Adrenal gland (tissue), 12 donors: ENCODE measurements around the gene SAT2. TPM values are rescaled to one million over a fixed set of nuclear protein-coding genes. Genes with fewer than 3 reads are reported as not detected.

ENCODE experiments used
- DNase-seq, 7 donors: peaks; one replicate each; pipeline ENCODE4 v3.0.0-alpha.2; 2019 to 2020
- H3K27ac ChIP-seq, 5 donors: fragments of 200-600 bp; sonication (generic) in 4 of 5; 1 replicate in 3 of 5; 2 replicates in 2 of 5; pipeline versions ENCODE4 v1.5.1 to v1.8.0; 2016 to 2020; ENCODE audit warnings: mild to moderate bottlenecking in 1 of 5
- H3K27me3 ChIP-seq: fragments of 200-600 bp; 2 replicates; pipeline ENCODE4 v1.8.0; 2021
- H3K36me3 ChIP-seq, 2 donors: fragments of 200-600 bp; replicated peaks in 1 of 2; 1 replicate in 1 of 2; 2 replicates in 1 of 2; pipeline versions ENCODE4 v1.5.1 to v1.8.0; 2018 to 2022
- H3K4me1 ChIP-seq, 2 donors: fragments of 200-600 bp; replicated peaks in 1 of 2; 1 replicate in 1 of 2; 2 replicates in 1 of 2; pipeline versions ENCODE4 v1.5.1 to v1.8.0; 2018 to 2021
- H3K4me3 ChIP-seq, 4 donors: fragments of 200-600 bp; sonication (generic) in 3 of 4; one replicate each; pipeline ENCODE4 v1.5.1; 2016 to 2018
- H3K9me3 ChIP-seq, 3 donors: fragments of 200-600 bp; sonication (generic) in 1 of 3; replicated peaks in 1 of 3; 1 replicate in 2 of 3; 2 replicates in 1 of 3; pipeline versions ENCODE4 v1.5.1 to v1.8.0; 2016 to 2021
- POLR2A ChIP-seq, 2 donors: fragments of 450-650 bp; IDR thresholded peaks; one replicate each; pipeline ENCODE4 v1.6.1; 2017; ENCODE audit warnings: antibody characterized with exemption in 2 of 2, mild to moderate bottlenecking in 2 of 2, moderate library complexity in 1 of 2
- WGBS, 4 donors: extraction: QIAGEN DNeasy Blood & Tissue Kit in 2 of 4; methylation state at CpG; one replicate each; pipeline versions ENCODE4 v1.1.5 to v1.1.7; 2013 to 2017; 5-methylcytosine and 5-hydroxymethylcytosine counted together
- intact Hi-C, 2 donors: fragments of 100-400 bp; cut with DNase I; formaldehyde crosslinking; loops; one replicate each; pipeline versions ENCODE4 v1.14.1 to v1.15.0; 2022 to 2023
- polyA plus RNA-seq, 3 donors: library from polyadenylated mRNA; stranded (reverse); fragments of 200-250 nt in 2 of 3; fragments of 350-450 nt in 1 of 3; fragmentation: Illumina TruSeq in 1 of 3; extraction: RNeasy Lipid Tissue Mini Kit (QIAGEN cat#74804) in 1 of 3; gene quantifications; one replicate each; pipeline ENCODE4 v1.2.3, GENCODE V29; 2013 to 2014
- total RNA-seq, 9 donors: library from RNA; depleted of rRNA in 4 of 9; stranded (reverse); fragments of >200 nt in 4 of 9; fragments of 120-200 nt in 1 of 9; fragmentation: NEBNext Ultra II Directional in 1 of 9; extraction: Animal tissue kit (Norgen Biotek cat#: 25700) in 1 of 9; gene quantifications; one replicate each; pipeline versions ENCODE4 v1.1.0 to v1.2.4, GENCODE V29; 2013 to 2023
- TF ChIP-seq, protein P1 (sequence below), 6 experiments: fragments of 450-650 bp in 4 of 6; fragments of 200-600 bp in 2 of 6; sonication (generic) in 1 of 6; IDR thresholded peaks; 1 replicate in 5 of 6; 2 replicates in 1 of 6; pipeline versions ENCODE4 v1.5.1 to v1.8.0; 2016 to 2021; ENCODE audit warnings: antibody characterized with exemption in 6 of 6, mild to moderate bottlenecking in 2 of 6, moderate library complexity in 1 of 6
- donor health status: healthy with polysubstance abuse.
- donor health status: Bipolar disorder and iron deficiency.
- donor health status: DM: yes; HTN: yes; CAD: no.
- donor health status: DM: no; HTN: no; CAD: no.
- donor health status: DM: no; HTN: no; CAD: no.
- donor health status: DM: yes; HTN: yes; CAD: no.

The SAT2 gene
- total and polyA plus RNA-seq, 12 donors = 165 to 700 (median 254) TPM

- H3K4me1 ChIP-seq = no peaks in the 10 kb centered on the region
- no peak overlapping the region for H3K4me3 ChIP-seq
- TF ChIP-seq, protein P1, sequence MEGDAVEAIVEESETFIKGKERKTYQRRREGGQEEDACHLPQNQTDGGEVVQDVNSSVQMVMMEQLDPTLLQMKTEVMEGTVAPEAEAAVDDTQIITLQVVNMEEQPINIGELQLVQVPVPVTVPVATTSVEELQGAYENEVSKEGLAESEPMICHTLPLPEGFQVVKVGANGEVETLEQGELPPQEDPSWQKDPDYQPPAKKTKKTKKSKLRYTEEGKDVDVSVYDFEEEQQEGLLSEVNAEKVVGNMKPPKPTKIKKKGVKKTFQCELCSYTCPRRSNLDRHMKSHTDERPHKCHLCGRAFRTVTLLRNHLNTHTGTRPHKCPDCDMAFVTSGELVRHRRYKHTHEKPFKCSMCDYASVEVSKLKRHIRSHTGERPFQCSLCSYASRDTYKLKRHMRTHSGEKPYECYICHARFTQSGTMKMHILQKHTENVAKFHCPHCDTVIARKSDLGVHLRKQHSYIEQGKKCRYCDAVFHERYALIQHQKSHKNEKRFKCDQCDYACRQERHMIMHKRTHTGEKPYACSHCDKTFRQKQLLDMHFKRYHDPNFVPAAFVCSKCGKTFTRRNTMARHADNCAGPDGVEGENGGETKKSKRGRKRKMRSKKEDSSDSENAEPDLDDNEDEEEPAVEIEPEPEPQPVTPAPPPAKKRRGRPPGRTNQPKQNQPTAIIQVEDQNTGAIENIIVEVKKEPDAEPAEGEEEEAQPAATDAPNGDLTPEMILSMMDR (IDR thresholded peaks at IDR 0.05) = no peak
- TF ChIP-seq POLR2A (IDR thresholded peaks at IDR 0.05) = no peak
- no peaks in the 10 kb centered on the region for H3K27me3 ChIP-seq
- 85 to 93% (median 92%) methylated on average over 3 to 8 of the region's 8 CpGs for WGBS, 4 donors
- no peak for DNase-seq
- no peaks in the 10 kb centered on the region for H3K9me3 ChIP-seq
- intact Hi-C loops = no loop called here
- H3K27ac ChIP-seq = no peak overlapping the region
- no peaks in the 10 kb centered on the region for H3K36me3 ChIP-seq
These were observed 6.8 kb downstream of the SAT2 start for GRCh38 chr17:7620835-7621234.

GRCh38 chr17:7618608-7619007 lies 9.0 kb downstream of the SAT2 start:
- no peak overlapping the region for H3K27ac ChIP-seq

DNA sequence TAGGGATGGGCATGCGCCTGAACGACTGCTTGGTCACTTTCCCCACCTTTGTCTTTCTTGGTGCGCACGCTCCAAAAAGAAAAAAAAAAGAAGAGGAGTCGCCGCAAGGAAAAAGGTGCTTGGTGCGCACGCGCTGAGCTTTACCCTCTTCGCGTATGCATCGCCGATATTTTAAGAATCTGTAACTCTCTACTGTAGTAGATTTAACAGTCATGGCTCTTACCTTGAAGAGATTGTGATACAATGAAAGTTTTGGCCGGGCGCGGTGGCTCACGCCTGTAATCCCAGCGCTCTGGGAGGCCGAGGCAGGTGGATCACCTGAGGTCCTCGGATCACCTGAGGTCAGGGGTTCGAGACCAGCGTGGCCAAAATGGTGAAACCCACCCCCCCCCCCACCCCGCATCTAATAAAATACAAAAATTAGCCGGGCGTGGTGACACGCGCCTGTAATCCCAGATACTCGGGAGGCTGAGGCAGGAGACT lies 12.3 kb downstream of the SAT2 start:
- 2 to 8% (median 5%) methylated on average over 22 to 28 of the region's 28 CpGs for WGBS, 4 donors
- intact Hi-C loops = no loop called here
- H3K4me1 ChIP-seq = peaks cover 30 to 37% of the 10 kb centered on the region in 2 donors

More at GRCh38 chr17:7618608-7619007, 9.0 kb downstream of the SAT2 start:
- H3K27me3 ChIP-seq = no peaks in the 10 kb centered on the region
- peaks cover 4% of the 10 kb centered on the region in 2 donors for H3K4me1 ChIP-seq
- no peaks in the 10 kb centered on the region for H3K9me3 ChIP-seq
- WGBS, 4 donors = 77 to 82% (median 79%) methylated on average over 5 of the region's 5 CpGs
- DNase-seq = no peak
- H3K4me3 ChIP-seq = no peak overlapping the region
- no peak for TF ChIP-seq POLR2A (IDR thresholded peaks at IDR 0.05)
- TF ChIP-seq, protein P1 (IDR thresholded peaks at IDR 0.05) = no peak
- intact Hi-C loops = no loop called here
- no peaks in the 10 kb centered on the region for H3K36me3 ChIP-seq

GRCh38 chr17:7614425-7615264 lies 13.0 kb downstream of the SAT2 start, which contains the start of gene FXR2:
Gene FXR2, minus strand, starts transcription at chr17:7614897. Its CDS starts 365 bp downstream, at chr17:7614532.
- intact Hi-C loops = no loop called here

More for the DNA sequence above, 12.3 kb downstream of the SAT2 start:
- peak overlapping the region in 2 of 4 donors; percentile 37 to 46 for H3K4me3 ChIP-seq
- no peaks in the 10 kb centered on the region for H3K9me3 ChIP-seq
- H3K27me3 ChIP-seq = no peaks in the 10 kb centered on the region
- H3K27ac ChIP-seq = peak overlapping the region in 4 of 5 donors; percentile 30 to 100 (median 94)
- no peak for TF ChIP-seq POLR2A (IDR thresholded peaks at IDR 0.05)
- TF ChIP-seq, protein P1 (IDR thresholded peaks at IDR 0.05) = no peak
- H3K36me3 ChIP-seq = peaks cover 0 to 10% of the 10 kb centered on the region in 2 donors
- no peak for DNase-seq

More at GRCh38 chr17:7614425-7615264, 13.0 kb downstream of the SAT2 start, which contains the start of gene FXR2:
- Histone ChIP-seq H3K36me3 (peaks cover 0 to 10% of the 10 kb centered on the region in 2 donors), H3K4me3 (peak within 1 kb of the TSS in 3 of 4 donors; percentile 13 to 92 (median 54)), H3K9me3 (no peaks in the 10 kb centered on the region), H3K27me3 (no peaks in the 10 kb centered on the region), H3K4me1 (peaks cover 30 to 43% of the 10 kb centered on the region in 2 donors), H3K27ac (peak within 1 kb of the TSS; percentile 39 to 100 (median 93))
- peak; percentile 99 to 100 (median 100) for DNase-seq
- TF ChIP-seq POLR2A (IDR thresholded peaks at IDR 0.05) = peak; percentile 74 to 91
- TF ChIP-seq, protein P1 (IDR thresholded peaks at IDR 0.05) = peak; percentile 43 to 82 (median 53)
- 0 to 1% (median 1%) methylated on average over 5 to 93 of the region's 93 CpGs for WGBS, 4 donors
